ENCODE data around the gene MTMR12. TPM values are rescaled to one million over a fixed set of nuclear protein-coding genes. Genes with fewer than 3 reads are reported as not detected.

MTMR12 gene
- total and polyA plus RNA-seq, 2 of the 13 experiments (the other 11 are each of a cell fraction or from before 2014, with no cell fraction given): 23.4 to 36.6 TPM

- TF ChIP-seq, protein P1, sequence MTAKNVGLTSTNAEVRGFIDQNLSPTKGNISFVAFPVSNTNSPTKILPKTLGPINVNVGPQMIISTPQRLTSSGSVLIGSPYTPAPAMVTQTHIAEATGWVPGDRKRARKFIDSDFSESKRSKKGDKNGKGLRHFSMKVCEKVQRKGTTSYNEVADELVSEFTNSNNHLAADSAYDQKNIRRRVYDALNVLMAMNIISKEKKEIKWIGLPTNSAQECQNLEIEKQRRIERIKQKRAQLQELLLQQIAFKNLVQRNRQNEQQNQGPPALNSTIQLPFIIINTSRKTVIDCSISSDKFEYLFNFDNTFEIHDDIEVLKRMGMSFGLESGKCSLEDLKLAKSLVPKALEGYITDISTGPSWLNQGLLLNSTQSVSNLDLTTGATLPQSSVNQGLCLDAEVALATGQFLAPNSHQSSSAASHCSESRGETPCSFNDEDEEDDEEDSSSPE (CRISPR knock-in tag; IDR thresholded peaks at IDR 0.05): no peak
- TF ChIP-seq FOSL1 (CRISPR knock-in tag; IDR thresholded peaks at IDR 0.05; ENCODE audit: borderline replicate concordance) (no peak), ZSCAN25 (CRISPR knock-in tag; IDR thresholded peaks at IDR 0.05) (no peak), KDM6A (CRISPR knock-in tag; IDR thresholded peaks at IDR 0.05; ENCODE audit: low read depth) (peak; percentile 68; the same call in 1 of the 2 replicates), GFI1 (CRISPR knock-in tag; IDR thresholded peaks at IDR 0.05; ENCODE audit: borderline replicate concordance) (no peak), MLLT10 (CRISPR knock-in tag; IDR thresholded peaks at IDR 0.05) (no peak), BCL6 (CRISPR knock-in tag; IDR thresholded peaks at IDR 0.05) (peak; percentile 67), ZC3H13 (CRISPR knock-in tag; IDR thresholded peaks at IDR 0.05) (no peak)
Measured at GRCh38 chr5:32275396-32275741, 37.4 kb downstream of the MTMR12 start (continued).

GRCh38 chr5:32274548-32275395 lies 38.0 kb downstream of the MTMR12 start:
- Histone ChIP-seq H3K9ac (ENCODE audit: insufficient read depth, low read depth, low read length) (peak overlapping the region; percentile 26), H3K27me3 (ENCODE audit: control insufficient read depth in 1 of 2, insufficient read depth in 2 of 2, low read length in 2 of 2) (no peaks in the 10 kb centered on the region), H3K36me3 (replicated peaks in 1 of 2; ENCODE audit: control insufficient read depth in 1 of 2, insufficient read depth in 2 of 2, low read length in 2 of 2) (peaks cover 6 to 42% of the 10 kb centered on the region in 2 experiments), H4K20me1 (ENCODE audit: insufficient read depth, low read length) (no peaks in the 10 kb centered on the region), H3K4me2 (ENCODE audit: low read depth, low read length) (peak overlapping the region; percentile 36), H2AFZ (ENCODE audit: low read length) (no peak overlapping the region), H3K9me3 (ENCODE audit: low read length) (no peaks in the 10 kb centered on the region), H3K79me2 (ENCODE audit: insufficient read depth, low read length) (peaks cover 43% of the 10 kb centered on the region), H3K27ac (ENCODE audit: extremely low read length, insufficient read depth, low read length) (peak overlapping the region; percentile 67), H3K4me1 (ENCODE audit: insufficient read depth, low read length) (peaks cover 93% of the 10 kb centered on the region), H3K4me3 (replicated peaks in 1 of 3; ENCODE audit: insufficient read depth in 1 of 3, low read depth in 2 of 3, low read length in 3 of 3) (no peak overlapping the region)
- WGBS (ENCODE audit: low lambda C conversion rate): 90% methylated on average over 11 of the region's 11 CpGs
- ATAC-seq (no peak), FAIRE-seq (no peak), DNase-seq (ENCODE audit: low spot score) (no peak)
- POLR2A ChIA-PET: interaction anchor here (1.1 to 4.9 kb wide), 4 partner anchors 11 to 56 kb away, joined by 3 to 40 read pairs (median 6); no protein-coding TSS in a partner anchor
- CTCF ChIA-PET (ENCODE audit: low intra/inter-chr PET ratio, low total read pairs): no interaction called here
- in situ Hi-C loops (cut with HindIII; ENCODE audit: extremely low pct_ligation_motif_present, low pct_unique_long_range_greater_than_20kb): no loop called here
- intact Hi-C loops (cut with micrococcal nuclease; ENCODE audit: unreplicated experiment): loop anchor here (2.0 to 5.0 kb wide), 3 partner anchors 38 to 58 kb away; partner anchors contain the start of gene MTMR12
- BruUV-seq (replicated peaks): no TSS peak
- TF ChIP-seq, protein P2, sequence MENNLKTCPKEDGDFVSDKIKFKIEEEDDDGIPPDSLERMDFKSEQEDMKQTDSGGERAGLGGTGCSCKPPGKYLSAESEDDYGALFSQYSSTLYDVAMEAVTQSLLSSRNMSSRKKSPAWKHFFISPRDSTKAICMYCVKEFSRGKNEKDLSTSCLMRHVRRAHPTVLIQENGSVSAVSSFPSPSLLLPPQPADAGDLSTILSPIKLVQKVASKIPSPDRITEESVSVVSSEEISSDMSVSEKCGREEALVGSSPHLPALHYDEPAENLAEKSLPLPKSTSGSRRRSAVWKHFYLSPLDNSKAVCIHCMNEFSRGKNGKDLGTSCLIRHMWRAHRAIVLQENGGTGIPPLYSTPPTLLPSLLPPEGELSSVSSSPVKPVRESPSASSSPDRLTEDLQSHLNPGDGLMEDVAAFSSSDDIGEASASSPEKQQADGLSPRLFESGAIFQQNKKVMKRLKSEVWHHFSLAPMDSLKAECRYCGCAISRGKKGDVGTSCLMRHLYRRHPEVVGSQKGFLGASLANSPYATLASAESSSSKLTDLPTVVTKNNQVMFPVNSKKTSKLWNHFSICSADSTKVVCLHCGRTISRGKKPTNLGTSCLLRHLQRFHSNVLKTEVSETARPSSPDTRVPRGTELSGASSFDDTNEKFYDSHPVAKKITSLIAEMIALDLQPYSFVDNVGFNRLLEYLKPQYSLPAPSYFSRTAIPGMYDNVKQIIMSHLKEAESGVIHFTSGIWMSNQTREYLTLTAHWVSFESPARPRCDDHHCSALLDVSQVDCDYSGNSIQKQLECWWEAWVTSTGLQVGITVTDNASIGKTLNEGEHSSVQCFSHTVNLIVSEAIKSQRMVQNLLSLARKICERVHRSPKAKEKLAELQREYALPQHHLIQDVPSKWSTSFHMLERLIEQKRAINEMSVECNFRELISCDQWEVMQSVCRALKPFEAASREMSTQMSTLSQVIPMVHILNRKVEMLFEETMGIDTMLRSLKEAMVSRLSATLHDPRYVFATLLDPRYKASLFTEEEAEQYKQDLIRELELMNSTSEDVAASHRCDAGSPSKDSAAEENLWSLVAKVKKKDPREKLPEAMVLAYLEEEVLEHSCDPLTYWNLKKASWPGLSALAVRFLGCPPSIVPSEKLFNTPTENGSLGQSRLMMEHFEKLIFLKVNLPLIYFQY (CRISPR knock-in tag; IDR thresholded peaks at IDR 0.05; ENCODE audit: borderline replicate concordance): no peak
- TF ChIP-seq TP53 (CRISPR knock-in tag; conservative IDR thresholded peaks at IDR 0.05) (no peak), ZNF430 (CRISPR knock-in tag; IDR thresholded peaks at IDR 0.05) (no peak), RFXAP (CRISPR knock-in tag; IDR thresholded peaks at IDR 0.05; ENCODE audit: borderline replicate concordance) (no peak), ZNF605 (CRISPR knock-in tag; IDR thresholded peaks at IDR 0.05) (no peak), ZNF879 (CRISPR knock-in tag; IDR thresholded peaks at IDR 0.05) (no peak), ZNF451 (CRISPR knock-in tag; IDR thresholded peaks at IDR 0.05) (no peak)
- TF ChIP-seq, protein P3, sequence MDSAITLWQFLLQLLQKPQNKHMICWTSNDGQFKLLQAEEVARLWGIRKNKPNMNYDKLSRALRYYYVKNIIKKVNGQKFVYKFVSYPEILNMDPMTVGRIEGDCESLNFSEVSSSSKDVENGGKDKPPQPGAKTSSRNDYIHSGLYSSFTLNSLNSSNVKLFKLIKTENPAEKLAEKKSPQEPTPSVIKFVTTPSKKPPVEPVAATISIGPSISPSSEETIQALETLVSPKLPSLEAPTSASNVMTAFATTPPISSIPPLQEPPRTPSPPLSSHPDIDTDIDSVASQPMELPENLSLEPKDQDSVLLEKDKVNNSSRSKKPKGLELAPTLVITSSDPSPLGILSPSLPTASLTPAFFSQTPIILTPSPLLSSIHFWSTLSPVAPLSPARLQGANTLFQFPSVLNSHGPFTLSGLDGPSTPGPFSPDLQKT (CRISPR knock-in tag; IDR thresholded peaks at IDR 0.05; ENCODE audit: borderline replicate concordance): no peak

All from HepG2 (cell line).